Measurements from ENCODE around the gene BTBD8.

BTBD8 gene

GRCh38 chr1:92094595-92094994 is 14.4 kb downstream of the BTBD8 start:
- DNase-seq: no peak

- DNase-seq: no peak
Measured at GRCh38 chr1:92095874-92096273, 15.7 kb downstream of the BTBD8 start.

DNA sequence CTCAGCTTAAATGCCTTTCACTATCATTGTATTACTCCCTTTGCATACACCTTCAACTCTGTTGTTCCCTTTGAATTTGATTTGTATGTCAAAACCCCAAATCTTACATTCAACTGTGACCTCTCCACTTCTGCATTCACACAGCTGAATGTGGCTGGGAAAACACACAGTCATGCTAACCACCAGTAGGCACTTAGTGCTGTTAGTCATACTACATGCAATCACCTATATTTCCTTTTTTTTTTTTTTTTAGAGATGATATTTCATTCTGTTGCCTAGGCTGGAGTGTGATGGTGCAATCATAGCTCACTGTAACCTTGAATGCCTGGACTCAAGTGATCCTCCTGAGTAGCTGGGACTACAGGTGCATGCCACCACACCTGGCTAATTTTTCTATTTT is 16.2 kb downstream of the BTBD8 start:
- DNase-seq: peak; percentile 46

GRCh38 chr1:92105546-92106081 is 25.5 kb downstream of the BTBD8 start:
- DNase-seq: no peak

DNA sequence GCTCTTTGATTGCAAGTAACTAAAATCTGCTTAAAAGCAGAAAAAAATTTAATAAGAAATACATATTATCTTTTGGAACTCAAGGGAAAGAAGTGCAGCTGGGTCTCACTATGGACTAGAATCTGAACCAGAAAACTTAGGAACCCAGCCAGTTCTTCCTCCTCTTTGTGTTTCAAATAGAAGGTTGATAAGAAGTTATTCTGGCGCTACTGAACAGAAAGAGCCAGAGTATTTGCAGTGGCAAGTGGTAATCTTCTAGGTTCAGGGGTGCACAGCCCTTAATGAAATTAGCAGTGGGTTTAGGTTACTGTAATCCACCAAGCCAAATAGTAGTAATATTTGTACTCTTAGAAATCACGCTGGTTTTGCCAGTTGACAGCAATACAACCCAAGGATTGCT is 28.5 kb downstream of the BTBD8 start:
- no peak for DNase-seq

DNA sequence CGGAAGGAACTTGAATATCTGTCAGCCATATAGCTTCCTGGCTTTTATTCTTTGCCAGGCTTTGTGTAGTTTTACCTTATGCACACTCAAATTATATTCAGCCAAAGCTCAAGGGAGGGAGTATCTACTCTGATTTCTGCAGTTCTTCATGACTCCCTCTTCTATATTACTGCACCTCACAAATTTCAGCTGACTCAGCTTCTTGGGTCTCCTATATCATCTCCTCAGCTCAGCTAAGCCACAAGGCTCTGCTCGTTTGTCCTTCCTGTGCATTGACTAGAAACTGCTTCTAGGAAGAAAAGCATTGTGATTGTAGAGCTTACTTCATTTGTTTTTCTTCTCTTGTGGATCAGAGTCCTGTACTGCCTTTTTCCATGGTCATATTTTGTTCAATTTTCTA is 37.4 kb downstream of the BTBD8 start:
- DNase-seq: no peak

DNA sequence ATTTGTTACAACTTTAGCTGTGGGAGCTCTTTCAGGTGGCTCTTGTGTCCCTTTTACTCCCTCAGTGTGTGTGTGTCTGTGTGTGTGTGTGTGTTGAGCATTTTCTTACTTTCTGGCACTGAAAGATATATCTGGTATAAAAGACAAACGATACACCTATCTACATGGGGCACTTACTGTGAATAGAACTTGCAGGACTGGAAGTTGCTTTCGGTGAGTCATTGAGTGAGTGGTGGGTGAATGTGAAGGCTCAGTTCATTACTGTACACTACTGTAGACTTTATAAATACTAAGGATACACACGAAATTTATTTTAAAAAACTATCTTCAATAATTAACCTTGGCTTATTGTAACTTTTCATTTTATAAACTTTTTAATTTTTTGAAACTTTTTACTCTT is 38.7 kb downstream of the BTBD8 start:
- no peak for DNase-seq

GRCh38 chr1:92123868-92124267 is 43.7 kb downstream of the BTBD8 start:
- DNase-seq: no peak

DNA sequence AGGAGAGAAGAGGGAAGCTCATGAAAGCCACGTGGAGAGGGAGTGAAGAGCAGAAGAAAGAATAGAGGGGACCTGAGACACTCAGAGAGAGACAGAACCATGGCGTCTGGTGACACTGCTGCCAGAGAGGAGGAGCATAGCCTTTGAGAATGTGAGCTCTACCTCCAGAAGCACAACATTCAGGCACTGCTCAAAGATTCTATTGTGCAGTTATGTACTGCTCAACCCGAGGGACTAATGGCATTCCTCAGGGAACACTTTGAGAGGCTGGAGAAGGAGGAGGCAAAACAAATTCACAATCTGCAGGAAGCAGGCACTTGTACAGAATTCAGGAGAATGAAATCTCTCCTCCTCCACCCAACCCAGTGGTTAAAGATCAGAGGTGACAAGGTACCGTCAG is 45.1 kb downstream of the BTBD8 start:
- no peak for DNase-seq

DNA sequence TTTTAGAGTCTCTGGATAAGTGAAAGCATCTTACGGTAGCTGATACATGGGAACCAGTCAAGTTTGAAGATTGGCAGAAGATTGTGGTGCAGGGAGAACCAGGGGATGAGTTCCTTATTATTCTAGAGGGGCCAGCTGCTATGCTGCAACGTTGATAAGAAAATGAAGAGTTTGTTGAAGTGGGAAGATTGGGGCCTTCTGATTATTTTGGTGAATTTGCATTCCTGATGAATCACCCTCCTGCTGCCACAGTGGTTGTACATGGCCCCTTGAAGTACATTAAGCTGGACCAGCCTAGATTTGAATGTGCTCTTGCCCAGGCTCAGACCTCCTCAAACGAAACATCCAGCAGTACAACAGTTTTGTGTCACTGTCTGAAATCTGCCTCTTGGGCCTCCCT is 45.9 kb downstream of the BTBD8 start:
- DNase-seq: no peak

GRCh38 chr1:92134331-92134730 is 54.2 kb downstream of the BTBD8 start:
- DNase-seq: no peak

- no peak for DNase-seq
Measured at GRCh38 chr1:92136341-92136740, 56.2 kb downstream of the BTBD8 start.

DNA sequence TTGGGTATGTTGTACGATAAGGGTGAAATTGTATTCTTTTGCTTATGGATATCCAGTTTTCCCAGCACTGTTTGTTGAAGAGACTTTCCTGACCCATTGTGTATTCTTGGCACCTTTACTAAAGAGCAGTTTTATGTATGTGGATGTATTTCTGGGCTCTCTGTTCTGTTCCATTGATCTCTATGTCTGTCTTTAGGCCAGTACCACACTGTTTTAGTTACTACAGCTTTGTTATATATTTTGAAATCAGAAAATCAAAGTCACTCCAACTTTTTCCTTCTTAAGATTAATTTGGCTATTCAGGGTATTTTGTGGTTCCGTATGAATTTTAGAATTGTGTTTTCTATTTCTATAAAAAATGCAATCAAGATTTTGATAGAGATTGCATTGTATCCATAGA is 74.8 kb downstream of the BTBD8 start:
- no peak for DNase-seq

DNA sequence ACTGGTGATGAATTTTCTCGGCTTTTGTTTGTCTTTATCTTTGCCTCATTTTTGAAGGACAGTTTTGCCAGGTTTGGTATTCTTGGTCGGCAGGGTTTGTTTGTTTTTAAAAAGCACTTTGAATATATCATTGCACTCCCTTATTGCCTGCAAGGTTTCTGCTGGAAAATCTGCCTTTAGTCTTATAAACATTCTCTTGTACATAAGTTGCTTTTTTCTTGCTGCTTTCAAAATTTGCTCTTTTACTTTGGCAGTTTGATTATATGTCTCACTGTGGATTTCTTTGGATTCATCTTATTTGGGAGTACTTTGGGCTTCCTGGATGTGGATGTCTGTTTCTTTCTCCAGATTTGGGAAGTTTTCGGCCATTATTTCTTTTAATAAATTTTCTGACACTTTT is 79.4 kb downstream of the BTBD8 start:
- no peak for DNase-seq

DNA sequence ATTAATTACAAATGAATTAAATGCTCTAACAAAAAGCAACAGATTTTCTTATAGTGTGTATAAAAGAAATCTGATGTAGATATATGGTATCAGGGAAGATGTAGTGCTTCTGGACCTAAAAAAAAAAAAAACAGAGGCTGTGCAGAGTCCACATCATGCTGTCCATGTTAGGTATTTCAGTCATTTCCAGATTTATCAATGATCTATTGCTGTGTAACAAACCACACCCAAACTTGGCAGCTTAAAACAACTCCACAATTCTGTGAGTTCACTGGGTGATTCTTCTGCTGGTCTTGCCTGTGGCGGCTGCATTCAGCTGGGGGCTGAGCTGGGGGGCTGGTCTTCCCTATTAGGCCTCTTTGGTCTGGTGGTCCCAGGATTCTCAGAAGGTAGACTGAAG is 85.2 kb downstream of the BTBD8 start:
- DNase-seq: no peak

GRCh38 chr1:92167151-92167550 is 87.0 kb downstream of the BTBD8 start:
- no peak for DNase-seq

DNA sequence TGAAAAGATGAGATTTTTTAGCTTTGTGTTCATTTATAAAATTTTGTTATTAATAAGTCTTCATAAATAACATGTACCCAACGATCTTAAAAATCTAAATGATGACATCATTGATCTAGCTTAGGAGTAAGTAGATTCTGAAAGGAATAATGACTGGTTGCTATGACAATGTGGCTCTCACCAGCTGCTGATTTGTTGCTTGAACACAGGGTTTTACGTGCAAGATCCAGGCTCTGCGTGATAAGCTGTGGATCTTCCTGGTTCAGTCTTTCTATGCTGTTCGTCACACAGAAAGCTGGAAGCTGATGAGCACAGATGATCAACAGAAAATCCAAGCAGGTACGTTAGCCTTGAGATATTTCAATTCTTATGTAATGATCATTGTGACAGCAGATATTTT is 88.5 kb downstream of the BTBD8 start:
- no peak for DNase-seq

DNA sequence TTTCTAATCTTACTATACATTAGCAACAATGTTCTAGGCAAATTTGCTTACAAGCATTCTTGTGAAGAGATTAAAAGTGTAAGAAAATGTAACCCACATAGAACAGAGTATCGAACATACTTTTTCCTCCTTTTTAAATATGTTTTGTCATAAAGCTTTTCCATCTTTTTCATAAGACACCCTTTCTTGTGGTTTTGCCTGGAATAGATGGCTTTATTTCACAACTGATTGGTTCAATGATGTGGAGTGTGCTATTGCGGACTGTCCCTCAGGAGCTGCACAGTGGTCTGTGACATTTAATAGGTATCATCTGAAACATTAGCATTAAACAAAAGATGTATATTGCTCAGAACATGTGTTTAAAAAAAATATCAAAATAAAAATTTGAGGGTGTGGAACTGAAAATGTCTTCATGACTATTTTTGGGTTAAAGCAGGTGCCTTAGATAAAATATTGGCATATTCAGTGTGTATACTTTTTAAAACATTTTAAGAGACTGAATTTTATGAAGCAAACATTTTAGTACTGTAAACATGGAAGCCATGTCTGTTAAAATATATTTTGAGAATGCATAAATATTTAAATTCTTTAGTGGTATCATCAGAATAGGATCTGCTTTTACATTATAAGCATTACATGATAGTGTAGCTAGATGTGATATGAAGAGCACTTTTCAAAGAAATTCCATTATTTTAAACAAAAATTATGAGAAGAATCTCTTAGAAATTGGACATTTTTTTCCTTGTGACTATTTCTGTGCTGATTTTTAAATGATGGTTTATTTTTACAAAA is 89.3 kb downstream of the BTBD8 start:
- DNase-seq: no peak

DNA sequence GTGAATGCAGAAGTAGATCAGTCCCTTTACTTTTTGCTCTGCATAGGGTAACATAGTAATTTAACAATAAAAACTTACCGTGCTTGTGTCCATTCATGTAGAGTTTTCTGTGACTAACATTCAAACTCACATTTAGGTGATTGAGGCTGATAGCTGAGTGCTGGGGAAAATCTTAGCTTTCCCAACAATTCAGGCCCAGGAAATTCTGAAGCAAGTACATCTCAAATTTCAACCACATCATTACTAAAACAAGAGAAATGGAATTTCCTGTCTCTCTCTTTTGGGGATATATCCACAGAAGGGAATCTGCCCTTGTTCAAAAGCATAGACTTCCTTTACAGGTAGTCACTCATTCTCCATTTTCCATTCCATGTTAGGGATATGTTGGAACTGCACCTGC is 104.5 kb downstream of the BTBD8 start:
- no peak for DNase-seq

DNA sequence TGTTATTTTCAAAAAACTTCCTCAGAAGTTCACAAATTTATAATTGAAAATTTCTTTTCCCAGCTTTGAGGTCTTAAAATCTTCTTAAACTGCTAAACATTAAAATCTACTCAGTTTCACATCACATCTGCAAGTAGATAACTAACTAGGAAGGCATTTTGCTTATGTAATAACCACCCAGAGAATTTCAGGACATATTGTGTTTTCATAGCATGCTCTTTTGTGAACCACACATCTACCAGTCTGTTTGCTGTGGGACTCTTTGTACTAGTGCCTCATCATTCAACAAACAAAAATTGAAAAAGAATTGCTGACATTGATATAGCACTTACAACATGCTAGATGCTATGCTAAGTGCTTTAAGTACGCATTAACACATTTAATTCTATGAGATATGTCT is 105.9 kb downstream of the BTBD8 start:
- no peak for DNase-seq

DNA sequence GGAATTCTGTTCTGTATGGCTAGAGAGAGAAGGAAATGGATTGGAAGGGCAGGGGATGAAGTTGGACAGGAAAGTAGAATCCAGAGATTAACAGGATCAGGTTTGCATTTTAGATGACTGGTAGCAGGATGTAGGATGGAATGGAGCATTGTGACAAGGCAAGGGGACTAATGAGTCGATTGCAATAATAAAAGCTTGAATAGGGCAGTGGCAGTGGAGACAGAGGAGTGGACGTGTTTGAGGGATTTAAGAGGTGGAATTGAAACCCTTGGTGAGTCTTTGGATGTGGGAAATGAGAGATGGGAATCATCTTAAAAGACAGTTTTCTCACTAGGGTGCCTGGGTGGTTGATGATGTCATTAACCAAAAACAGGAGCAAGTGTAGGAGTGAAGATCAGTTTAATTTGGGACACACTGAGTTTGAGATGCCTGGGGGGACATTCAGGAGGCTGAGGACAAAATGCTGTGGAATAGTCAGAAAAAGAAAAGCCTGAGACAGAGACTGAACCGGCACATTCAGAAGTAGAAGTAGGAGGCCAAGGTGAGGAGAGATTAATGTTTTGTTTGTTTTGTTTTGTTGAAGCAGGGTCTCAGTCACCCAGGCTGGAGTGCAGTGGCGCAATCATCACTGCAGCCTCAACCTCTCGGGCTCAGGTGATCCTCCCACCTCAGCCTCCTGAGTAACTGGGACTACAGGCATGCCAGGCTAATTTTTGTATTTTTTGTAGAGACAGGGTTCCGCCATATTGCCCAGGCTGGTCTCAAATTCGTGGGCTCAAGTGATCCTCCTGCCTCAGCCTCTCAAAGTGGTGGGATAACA is 108.5 kb downstream of the BTBD8 start:
- DNase-seq: no peak

- DNase-seq: no peak
Measured at GRCh38 chr1:92191726-92192125, 111.6 kb downstream of the BTBD8 start.

DNA sequence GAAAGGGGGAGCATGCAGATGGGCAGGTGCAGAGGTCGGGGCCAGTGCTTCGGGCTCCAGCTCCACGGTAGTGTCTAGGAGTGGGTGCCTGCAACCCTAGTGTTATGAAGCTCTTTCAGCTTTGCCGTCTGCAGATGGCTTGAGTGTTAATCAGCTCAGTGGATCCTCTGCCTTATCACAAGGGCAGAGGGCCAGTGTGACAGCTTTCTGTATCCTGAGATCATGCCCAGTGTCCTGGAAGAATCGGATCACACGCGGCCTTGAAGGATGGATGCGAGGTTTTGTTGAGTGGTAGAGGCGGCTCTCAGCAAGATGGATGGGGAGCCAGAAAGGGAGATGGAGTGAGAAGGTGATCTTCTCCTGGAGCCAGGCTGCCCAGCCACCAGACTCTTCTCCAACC is 112.1 kb downstream of the BTBD8 start:
- DNase-seq: no peak

DNA sequence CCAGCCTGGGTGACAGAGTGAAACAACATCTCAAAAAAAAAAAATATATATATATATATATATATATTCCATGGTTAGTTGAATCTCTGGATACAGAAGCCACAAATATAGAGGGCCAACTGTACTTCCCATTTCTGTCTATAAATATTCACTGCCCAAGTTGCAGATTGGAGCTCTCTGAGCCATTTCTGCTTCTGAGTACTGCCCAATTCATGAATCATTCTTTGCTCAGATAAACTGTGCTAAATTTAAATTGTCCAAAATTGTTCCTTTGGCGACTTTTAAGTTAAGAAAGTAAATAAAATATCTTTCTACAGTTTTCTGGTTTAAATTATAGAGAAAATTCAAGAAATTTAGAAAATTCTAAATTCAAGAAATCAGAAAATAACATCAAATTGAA is 114.4 kb downstream of the BTBD8 start:
- DNase-seq: no peak
